Smooth muscle cell of the brain vasculature (primary cell): ENCODE data around the gene EPN2.
"Not testable (repeated sequence)": the region's sequence is repeated elsewhere in the genome, so short reads cannot be mapped to it uniquely, and the experiment has no call there.

Experiments
- DNase-seq: peaks from one replicate; pipeline ENCODE4 v3.0.0-alpha.2; 2012; ENCODE audit warnings: low read depth, low spot score

EPN2 gene

DNA sequence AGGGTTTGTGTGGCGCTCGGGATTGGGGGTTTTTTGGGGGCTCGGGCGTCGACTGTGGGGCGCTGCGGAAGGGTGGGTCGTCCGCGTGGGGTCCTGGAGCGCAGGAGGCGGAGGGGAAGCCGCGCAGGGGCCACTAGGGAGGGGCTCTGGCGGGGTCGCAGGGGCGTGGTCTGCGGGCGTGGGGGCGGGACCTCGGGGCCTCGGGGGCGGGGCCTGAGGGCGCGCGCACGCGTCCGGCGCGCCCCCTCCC, at the start of gene EPN2:
Gene EPN2, plus strand, starts transcription at position 228 of the 250 bp plus-strand sequence. CDS start 45,754 bp downstream, outside the sequence.
- not testable (repeated sequence) for DNase-seq

GRCh38 chr17:19187883-19188869, 49.0 kb upstream of the EPN2 start:
- not testable (repeated sequence) for DNase-seq

GRCh38 chr17:19188870-19189708, 48.1 kb upstream of the EPN2 start:
- DNase-seq, result not testable (repeated sequence)

DNA sequence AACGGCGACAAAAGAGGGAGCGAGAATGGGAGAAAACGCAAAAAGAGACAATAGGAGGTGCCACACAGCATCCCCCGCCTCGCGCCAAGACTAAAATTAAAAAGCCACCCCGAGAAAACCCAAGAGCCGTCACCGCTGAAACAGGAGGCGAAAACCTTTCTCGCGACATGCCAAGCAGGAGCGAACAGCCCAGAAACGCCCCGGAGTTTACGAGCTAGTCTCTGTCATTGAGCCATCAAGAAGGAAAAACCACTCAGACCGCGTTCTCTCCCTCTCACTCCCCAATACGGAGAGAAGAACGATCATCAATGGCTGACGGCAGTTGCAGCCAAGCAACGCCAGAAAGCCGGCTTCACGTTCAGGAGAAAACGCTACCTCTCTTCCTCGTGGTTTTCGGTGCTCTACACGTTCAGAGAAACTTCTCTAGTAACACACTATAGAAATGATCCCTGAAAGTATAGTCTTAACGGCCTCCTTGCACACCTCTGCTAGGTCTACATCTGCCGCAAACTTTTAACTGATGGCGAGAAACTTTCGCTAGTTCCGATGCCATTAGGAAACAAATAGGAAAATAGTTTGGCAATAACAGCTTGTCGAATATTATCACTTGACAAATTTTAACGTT, 47.3 kb upstream of the EPN2 start:
- DNase-seq, result not testable (repeated sequence)

DNA sequence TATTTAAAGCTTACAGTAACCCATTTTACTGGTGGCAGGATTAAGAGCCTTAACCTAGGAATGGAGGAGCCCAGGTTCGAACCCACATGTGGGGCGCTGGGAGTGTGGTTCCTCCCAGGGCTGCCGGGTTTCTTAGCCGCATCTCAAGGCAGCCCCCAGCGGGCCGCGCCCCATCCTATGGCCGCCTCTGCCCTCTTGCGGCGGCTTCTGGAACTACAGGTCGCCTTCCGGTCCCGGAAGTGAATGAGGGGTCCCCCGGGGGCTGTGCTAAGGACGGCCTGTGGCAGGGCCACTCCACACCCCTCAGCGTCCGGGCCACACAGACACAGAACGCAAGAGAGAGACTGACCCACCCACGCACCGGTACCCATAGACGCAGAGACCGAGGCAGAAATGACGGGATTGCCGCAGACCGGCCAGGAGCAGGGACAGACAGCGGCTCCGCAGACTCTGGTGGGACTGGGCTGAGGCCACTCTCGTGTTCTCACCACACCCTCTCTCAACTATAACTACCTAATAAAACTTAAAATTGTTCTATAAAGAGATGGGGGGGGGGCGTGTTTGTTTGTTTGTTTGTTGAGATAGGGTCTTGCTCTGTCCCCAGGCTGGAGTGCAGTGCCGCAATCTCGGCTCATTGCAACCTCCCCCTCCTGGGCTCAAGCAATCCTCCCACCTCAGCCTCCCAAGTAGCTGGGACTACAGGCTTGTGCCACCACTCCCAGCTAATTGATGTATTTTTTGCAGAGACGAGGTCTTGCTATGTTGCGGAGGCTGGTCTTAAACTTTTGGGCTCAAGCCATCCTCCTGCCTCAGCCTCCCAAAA, 40.6 kb upstream of the EPN2 start:
- DNase-seq, result not testable (repeated sequence)

GRCh38 chr17:19202448-19202847, 34.7 kb upstream of the EPN2 start:
- DNase-seq, result not testable (repeated sequence)

- DNase-seq, result not testable (repeated sequence)
Measured at GRCh38 chr17:19203429-19203828, 33.7 kb upstream of the EPN2 start.

DNA sequence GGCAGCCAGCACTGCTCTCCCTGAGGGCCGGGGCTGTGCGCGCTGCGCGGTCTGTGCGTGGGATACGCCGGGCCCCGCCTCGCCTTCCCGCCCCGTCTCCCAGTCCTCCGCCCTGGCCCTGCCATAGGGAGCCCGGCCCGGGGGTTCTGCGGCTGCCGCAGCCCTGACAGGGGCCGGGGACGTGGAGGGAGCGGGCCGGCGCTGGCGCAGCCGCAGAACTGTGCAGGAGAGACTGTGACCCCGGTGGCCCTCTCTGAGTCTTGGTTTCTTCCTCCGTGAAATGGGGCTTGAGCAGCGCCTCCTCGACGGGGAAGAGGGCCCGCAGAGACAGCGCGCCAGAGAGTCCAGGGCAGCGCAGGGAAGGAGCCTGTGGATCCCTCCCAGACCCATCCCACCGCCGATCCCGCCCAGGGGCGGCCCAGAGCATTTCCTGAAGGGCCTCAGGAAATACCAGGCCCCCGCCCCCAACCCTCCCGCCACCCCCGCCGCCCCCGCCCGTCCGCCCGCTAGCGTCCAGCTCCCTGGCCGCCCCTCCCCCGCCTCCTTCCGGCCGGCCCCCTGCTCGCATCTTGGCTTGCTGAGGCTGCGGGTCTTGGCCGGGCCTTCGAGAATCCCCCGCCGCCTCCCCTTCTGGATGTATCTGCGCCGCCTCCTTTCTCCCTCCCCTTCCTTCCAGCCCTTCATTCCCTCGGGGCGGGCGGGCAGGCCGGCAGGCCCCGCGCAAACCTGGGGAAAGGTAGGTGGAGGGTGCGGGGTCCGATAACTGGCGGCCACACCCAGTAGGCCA, 21.9 kb upstream of the EPN2 start:
- not testable (repeated sequence) for DNase-seq

DNA sequence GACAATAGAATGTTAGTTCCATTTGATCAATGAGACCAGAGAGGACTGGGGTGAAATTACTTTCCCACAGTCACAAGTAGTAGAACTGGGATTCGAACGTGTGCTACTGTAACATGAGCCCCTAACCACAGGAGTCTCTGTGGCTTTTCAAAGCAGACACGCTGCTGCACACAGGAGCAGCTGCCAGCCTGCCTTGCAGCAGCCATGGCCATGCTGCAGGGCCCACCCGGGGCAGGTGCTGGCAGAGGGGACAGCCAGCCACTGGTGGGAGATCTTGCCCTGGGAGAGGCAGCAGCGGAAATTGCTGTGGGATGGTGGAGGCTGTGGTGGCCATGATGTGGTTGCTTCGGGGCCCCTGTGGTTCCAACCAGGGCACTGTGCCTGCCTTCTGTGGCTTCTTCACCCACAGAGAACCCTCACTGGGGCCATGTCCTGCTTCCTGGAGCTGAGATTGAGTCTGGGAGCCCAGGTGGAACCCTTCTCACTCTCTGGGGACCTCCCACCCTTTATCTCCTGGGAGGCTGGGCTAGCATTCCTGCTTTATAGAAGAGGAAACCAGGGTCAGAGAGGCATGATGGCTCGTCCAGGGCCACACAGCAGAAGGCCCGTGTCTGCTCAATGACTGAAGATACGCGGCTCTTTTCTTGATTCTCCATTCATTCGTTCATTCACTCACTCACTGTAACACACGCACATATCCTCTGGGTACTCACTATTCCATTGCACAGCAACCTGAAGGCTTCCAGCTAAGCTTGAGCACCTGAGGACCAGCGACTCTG, 20.8 kb upstream of the EPN2 start:
- DNase-seq, result not testable (repeated sequence)

GRCh38 chr17:19218914-19219313, 18.3 kb upstream of the EPN2 start:
- not testable (repeated sequence) for DNase-seq

DNA sequence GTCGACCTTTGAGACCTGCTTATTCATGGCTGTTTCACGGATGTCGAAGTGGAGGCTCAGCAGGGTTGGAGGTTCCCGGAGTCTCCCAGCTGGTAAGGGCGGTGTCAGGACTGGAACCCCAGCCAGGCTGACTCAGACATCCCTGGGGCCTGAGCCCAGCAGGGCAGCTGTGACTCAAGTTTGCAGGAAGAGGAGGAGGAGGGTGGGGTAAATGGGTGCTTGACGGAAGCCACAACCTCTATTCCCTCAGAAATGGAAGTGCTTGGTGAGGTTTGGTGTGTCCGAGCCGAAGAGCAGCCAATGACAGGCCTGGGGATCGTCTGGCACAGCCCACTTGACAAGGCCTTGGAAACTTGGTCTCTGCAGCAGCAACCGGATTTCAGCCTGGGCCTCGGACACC, 17.8 kb upstream of the EPN2 start:
- not testable (repeated sequence) for DNase-seq

- DNase-seq, result not testable (repeated sequence)
Measured at GRCh38 chr17:19220195-19220594, 17.0 kb upstream of the EPN2 start.

DNA sequence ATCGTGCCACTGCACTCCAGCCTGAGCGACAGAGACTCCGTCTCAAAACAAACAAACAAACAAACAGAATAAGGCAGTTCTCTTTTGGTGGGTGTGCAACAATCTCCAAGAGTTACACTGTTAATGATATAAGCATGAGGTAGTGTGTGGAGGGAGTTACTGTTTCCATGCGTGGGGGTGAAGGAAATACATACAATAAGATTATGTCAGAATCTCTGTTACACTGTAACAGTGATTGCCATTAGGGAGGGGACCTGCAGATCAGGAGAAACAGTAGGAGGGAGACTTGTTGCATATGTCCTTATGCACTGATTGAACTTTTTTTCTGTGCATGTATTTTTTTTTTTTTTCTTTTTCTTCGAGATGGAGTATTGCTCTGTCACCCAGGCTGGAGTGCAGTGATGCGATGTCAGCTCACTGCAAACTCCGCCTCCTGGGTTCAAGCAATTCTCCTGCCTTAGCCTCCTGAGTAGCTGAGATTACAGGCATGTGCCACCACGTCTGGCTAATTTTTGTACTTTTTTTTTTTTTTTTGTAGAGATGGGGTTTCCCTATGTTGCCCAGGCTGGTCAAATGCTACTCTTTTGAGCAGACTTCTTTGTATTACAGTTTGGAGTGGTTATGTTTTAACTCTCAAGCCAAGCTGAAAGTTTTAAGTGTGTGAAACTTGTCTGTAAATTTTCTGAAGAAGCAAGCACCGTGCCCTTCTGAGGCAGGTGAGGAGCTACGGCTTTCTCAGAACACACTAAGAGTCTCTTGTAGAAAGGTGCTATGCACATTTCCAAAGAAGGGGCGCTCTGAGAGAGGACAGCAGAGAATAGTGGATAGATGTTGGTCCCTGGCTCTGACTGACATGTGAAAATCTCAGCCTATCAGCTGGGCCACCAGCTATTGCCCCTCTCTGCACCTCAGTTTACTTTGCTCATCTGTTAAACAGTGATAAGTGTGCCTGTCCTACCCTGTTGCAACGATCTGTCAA, 10.3 kb upstream of the EPN2 start:
- DNase-seq, result not testable (repeated sequence)

DNA sequence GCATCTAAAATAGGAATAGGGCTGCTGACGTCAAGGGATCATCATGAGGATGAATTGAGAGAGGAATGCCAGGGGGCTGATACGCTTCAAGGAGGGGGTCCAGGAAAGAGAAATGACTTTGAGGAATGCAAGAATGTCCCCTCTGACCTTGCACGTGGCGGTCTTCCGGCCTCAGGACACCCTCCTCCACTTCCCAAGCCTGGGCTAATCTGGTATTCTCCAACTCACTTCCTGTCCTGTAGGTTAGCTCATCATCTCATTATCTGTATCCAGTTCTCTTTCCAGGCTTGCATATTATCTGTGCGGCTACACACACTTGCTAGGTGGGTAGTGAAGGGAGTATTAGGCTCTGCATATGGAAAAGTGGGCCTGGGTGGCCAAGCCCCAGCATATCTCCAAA, 2.5 kb upstream of the EPN2 start:
- not testable (repeated sequence) for DNase-seq

- not testable (repeated sequence) for DNase-seq
Measured at GRCh38 chr17:19236351-19237138, 621 bp upstream of the EPN2 start.

- DNase-seq, result no peak
Measured at GRCh38 chr17:19237389-19238166, 412 bp downstream of the EPN2 start.

DNA sequence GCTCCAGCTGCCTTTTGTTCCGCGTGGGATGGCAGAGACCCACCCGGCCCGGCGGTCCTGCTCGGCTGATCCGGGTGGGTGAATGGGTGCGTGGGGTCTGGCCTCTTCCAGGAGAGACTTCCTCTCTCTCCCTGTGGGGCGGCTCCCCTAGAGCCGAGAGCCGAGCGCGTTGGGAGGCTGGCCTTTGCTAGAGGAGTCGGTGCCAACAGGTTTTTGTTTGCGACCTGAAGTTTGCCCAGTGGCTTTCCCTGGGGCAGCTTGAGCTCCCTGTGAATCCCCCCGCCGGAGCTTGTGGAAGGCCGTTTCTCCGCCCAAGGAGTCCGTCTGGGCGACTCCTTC, 970 bp downstream of the EPN2 start:
- DNase-seq, result no peak
